HEK293 (cell line): ENCODE data around the gene RASAL2.

Source experiments
- CTCF ChIA-PET: fragments of 350-600 bp; formaldehyde crosslinking; extraction: SDS; loops from one replicate; lab custom pipeline; 2021; ENCODE audit warnings: antibody characterized with exemption; lab: Yijun Ruan, JAX
- POLR2A ChIA-PET: fragments of 300-600 bp; formaldehyde crosslinking; extraction: SDS; loops from one replicate; lab custom pipeline; 2020; ENCODE audit warnings: antibody characterized with exemption, inconsistent platforms; lab: Yijun Ruan, JAX
- H3K27ac ChIP-seq: fragments of 200-500 bp; sonication (Bioruptor generic); 2 replicates; pipeline ENCODE4 v1.5.1; 2014; ENCODE audit warnings: low read depth, low read length, control low read depth, inconsistent platforms; ENCODE audit errors: extremely low read depth
- H3K36me3 ChIP-seq, 2 experiments: fragments of 200-500 bp in 1 of 2; sonication (Bioruptor generic) in 1 of 2; 1 replicate in 1 of 2; 2 replicates in 1 of 2; pipeline ENCODE4 v1.5.1; 2014 to 2017; ENCODE audit warnings: inconsistent platforms in 2 of 2, low read length in 2 of 2; ENCODE audit not compliant: control insufficient read depth in 2 of 2, insufficient read depth in 1 of 2
- H3K4me1 ChIP-seq: fragments of 200-500 bp; sonication (Bioruptor generic); 2 replicates; pipeline ENCODE4 v1.5.1; 2014; ENCODE audit warnings: mild to moderate bottlenecking, low read length, inconsistent platforms; ENCODE audit not compliant: control insufficient read depth, insufficient read depth
- H3K4me3 ChIP-seq: 2 replicates; pipeline ENCODE4 v1.5.1; 2011; ENCODE audit warnings: low read depth, mild to moderate bottlenecking, control low read depth, low read length, moderate library complexity
- H3K9me3 ChIP-seq: fragments of 200-500 bp; sonication (Bioruptor generic); 2 replicates; pipeline ENCODE4 v1.5.1; 2014; ENCODE audit warnings: low read depth, low read length, inconsistent platforms; ENCODE audit not compliant: control insufficient read depth, insufficient read depth
- OSR2 ChIP-seq: fragments of 450-650 bp; formaldehyde crosslinking; IDR thresholded peaks from 2 replicates; pipeline ENCODE4 v1.5.1; 2016; ENCODE audit warnings: missing biosample characterization, missing genetic modification characterization
- PBX3 ChIP-seq: sonication (generic); formaldehyde crosslinking; IDR thresholded peaks from 2 replicates; pipeline ENCODE4 v1.8.1; 2022; ENCODE audit warnings: mild to moderate bottlenecking, moderate library complexity, missing genetic modification reagents
- PRDM2 ChIP-seq: fragments of 450-650 bp; formaldehyde crosslinking; IDR thresholded peaks from 2 replicates; pipeline ENCODE4 v1.5.1; 2016; ENCODE audit warnings: missing biosample characterization, missing genetic modification characterization, borderline replicate concordance
- RBAK ChIP-seq: fragments of 450-650 bp; formaldehyde crosslinking; IDR thresholded peaks from 2 replicates; pipeline ENCODE4 v1.5.1; 2016; ENCODE audit warnings: missing biosample characterization, missing genetic modification characterization
- SETDB1 ChIP-seq: IDR thresholded peaks from one replicate; pipeline ENCODE4 v1.6.1; 2017; ENCODE audit warnings: mild to moderate bottlenecking, low read length, moderate library complexity, mixed read lengths; ENCODE audit not compliant: insufficient read length
- ZBTB7A ChIP-seq: fragments of 450-650 bp; formaldehyde crosslinking; IDR thresholded peaks from 2 replicates; pipeline ENCODE4 v1.5.1; 2016; ENCODE audit warnings: low read depth, missing biosample characterization, missing genetic modification characterization
- ZNF112 ChIP-seq: fragments of 450-650 bp; formaldehyde crosslinking; IDR thresholded peaks from 2 replicates; pipeline ENCODE4 v1.5.0; 2017; ENCODE audit warnings: missing biosample characterization, missing genetic modification characterization
- ZNF132 ChIP-seq: fragments of 450-650 bp; formaldehyde crosslinking; IDR thresholded peaks from 2 replicates; pipeline ENCODE4 v1.5.1; 2017; ENCODE audit warnings: missing biosample characterization, missing genetic modification characterization, borderline replicate concordance
- ZNF169 ChIP-seq: fragments of 450-650 bp; formaldehyde crosslinking; IDR thresholded peaks from 2 replicates; pipeline ENCODE4 v1.5.1; 2016; ENCODE audit warnings: missing biosample characterization, missing genetic modification characterization
- ZNF19 ChIP-seq: fragments of 450-650 bp; formaldehyde crosslinking; IDR thresholded peaks from 2 replicates; pipeline ENCODE4; 2016; ENCODE audit warnings: missing biosample characterization, missing genetic modification characterization, low read depth
- ZNF211 ChIP-seq: fragments of 450-650 bp; formaldehyde crosslinking; IDR thresholded peaks from 2 replicates; pipeline ENCODE4 v1.5.1; 2016; ENCODE audit warnings: low read depth, missing biosample characterization, missing genetic modification characterization
- ZNF223 ChIP-seq: fragments of 450-650 bp; formaldehyde crosslinking; IDR thresholded peaks from 2 replicates; pipeline ENCODE4 v1.5.1; 2016; ENCODE audit warnings: missing biosample characterization, missing genetic modification characterization
- ZNF362 ChIP-seq: fragments of 450-650 bp; formaldehyde crosslinking; IDR thresholded peaks from 2 replicates; pipeline ENCODE4 v1.5.1; 2016; ENCODE audit warnings: missing biosample characterization, missing genetic modification characterization
- ZNF555 ChIP-seq: fragments of 450-650 bp; formaldehyde crosslinking; conservative IDR thresholded peaks from 2 replicates; pipeline ENCODE4 v1.5.1; 2017; ENCODE audit warnings: missing biosample characterization, mild to moderate bottlenecking, missing genetic modification characterization, inconsistent platforms
- ZNF626 ChIP-seq: fragments of 450-650 bp; sonication (Bioruptor Pico); formaldehyde crosslinking; IDR thresholded peaks from 2 replicates; pipeline ENCODE4 v1.5.1; 2018; ENCODE audit warnings: missing biosample characterization, missing genetic modification characterization, inconsistent platforms
- ZNF692 ChIP-seq: fragments of 450-650 bp; formaldehyde crosslinking; IDR thresholded peaks from 2 replicates; pipeline ENCODE4 v1.5.1; 2016; ENCODE audit warnings: missing biosample characterization, missing genetic modification characterization
- ZSCAN18 ChIP-seq: fragments of 450-650 bp; formaldehyde crosslinking; IDR thresholded peaks from 2 replicates; pipeline ENCODE4 v1.5.1; 2016; ENCODE audit warnings: missing biosample characterization, missing genetic modification characterization
- ZSCAN23 ChIP-seq: fragments of 450-650 bp; formaldehyde crosslinking; IDR thresholded peaks from 2 replicates; pipeline ENCODE4 v1.5.1; 2016; ENCODE audit warnings: missing biosample characterization, missing genetic modification characterization
- ZXDB ChIP-seq: fragments of 450-650 bp; formaldehyde crosslinking; IDR thresholded peaks from 2 replicates; pipeline ENCODE4 v1.5.1; 2016; ENCODE audit warnings: missing biosample characterization, missing genetic modification characterization
- TF ChIP-seq, protein P1 (sequence below): fragments of 450-650 bp; formaldehyde crosslinking; IDR thresholded peaks from 2 replicates; pipeline ENCODE4 v1.5.1; 2016; ENCODE audit warnings: missing biosample characterization, missing genetic modification characterization
- TF ChIP-seq, protein P2 (sequence below): fragments of 450-650 bp; formaldehyde crosslinking; IDR thresholded peaks from 2 replicates; pipeline ENCODE4 v1.5.1; 2017; ENCODE audit warnings: missing biosample characterization, missing genetic modification characterization

Gene RASAL2

GRCh38 chr1:178506669-178507068, 412.8 kb downstream of the RASAL2 start (continued):
- TF ChIP-seq, protein P1, sequence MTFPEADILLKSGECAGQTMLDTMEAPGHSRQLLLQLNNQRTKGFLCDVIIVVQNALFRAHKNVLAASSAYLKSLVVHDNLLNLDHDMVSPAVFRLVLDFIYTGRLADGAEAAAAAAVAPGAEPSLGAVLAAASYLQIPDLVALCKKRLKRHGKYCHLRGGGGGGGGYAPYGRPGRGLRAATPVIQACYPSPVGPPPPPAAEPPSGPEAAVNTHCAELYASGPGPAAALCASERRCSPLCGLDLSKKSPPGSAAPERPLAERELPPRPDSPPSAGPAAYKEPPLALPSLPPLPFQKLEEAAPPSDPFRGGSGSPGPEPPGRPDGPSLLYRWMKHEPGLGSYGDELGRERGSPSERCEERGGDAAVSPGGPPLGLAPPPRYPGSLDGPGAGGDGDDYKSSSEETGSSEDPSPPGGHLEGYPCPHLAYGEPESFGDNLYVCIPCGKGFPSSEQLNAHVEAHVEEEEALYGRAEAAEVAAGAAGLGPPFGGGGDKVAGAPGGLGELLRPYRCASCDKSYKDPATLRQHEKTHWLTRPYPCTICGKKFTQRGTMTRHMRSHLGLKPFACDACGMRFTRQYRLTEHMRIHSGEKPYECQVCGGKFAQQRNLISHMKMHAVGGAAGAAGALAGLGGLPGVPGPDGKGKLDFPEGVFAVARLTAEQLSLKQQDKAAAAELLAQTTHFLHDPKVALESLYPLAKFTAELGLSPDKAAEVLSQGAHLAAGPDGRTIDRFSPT (tag by site-specific recombination): no peak
- TF ChIP-seq ZBTB7A (tag by site-specific recombination) (no peak), ZNF626 (tag by site-specific recombination) (no peak), ZNF132 (tag by site-specific recombination) (no peak), ZNF692 (tag by site-specific recombination) (no peak), ZNF223 (tag by site-specific recombination) (no peak), ZNF112 (no peak), OSR2 (tag by site-specific recombination) (no peak)

DNA sequence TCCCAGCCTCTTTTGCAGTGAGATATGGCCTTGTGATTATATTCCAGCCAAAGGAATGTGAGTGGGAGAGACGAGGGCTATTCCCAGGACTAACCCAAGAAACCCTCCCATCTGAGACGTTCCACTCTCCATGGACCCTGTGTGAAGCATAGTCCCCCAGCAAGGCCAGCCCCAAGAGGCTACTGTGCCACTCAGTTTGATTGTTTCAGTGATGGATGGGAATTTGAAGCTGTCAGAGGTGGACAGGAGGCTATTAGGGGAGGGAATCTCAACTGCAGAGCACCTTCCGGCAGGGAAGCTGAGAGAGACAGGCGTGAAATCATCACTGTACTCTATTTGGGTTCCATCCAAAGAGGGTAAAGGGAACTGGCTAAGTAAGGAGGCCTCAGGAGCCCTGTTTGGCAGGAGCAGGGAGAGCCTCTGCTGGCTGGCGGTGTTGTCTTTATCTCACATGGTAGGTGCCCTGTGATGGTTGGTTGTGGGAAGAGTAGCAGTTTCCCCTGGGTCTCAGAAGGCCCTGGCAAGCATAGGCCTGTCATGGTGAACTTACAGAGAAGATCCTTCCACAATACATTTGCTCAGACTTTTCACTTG, 415.6 kb downstream of the RASAL2 start:
- ChIA-PET CTCF (interaction anchor here (6.2 kb wide), 1 partner anchor 8 kb away, joined by 52 read pairs; no protein-coding TSS in a partner anchor), POLR2A (no interaction called here)

More for the DNA sequence above, 415.6 kb downstream of the RASAL2 start:
- TF ChIP-seq ZXDB (no peak), RBAK (tag by site-specific recombination) (no peak), ZNF555 (tag by site-specific recombination) (no peak), ZSCAN18 (tag by site-specific recombination) (no peak), ZNF211 (tag by site-specific recombination) (no peak), PBX3 (CRISPR knock-in tag) (no peak), ZNF169 (tag by site-specific recombination) (no peak), PRDM2 (tag by site-specific recombination) (no peak), ZNF19 (tag by site-specific recombination) (no peak), SETDB1 (no peak), ZNF362 (tag by site-specific recombination) (no peak), ZSCAN23 (tag by site-specific recombination) (no peak)
- TF ChIP-seq, protein P2, sequence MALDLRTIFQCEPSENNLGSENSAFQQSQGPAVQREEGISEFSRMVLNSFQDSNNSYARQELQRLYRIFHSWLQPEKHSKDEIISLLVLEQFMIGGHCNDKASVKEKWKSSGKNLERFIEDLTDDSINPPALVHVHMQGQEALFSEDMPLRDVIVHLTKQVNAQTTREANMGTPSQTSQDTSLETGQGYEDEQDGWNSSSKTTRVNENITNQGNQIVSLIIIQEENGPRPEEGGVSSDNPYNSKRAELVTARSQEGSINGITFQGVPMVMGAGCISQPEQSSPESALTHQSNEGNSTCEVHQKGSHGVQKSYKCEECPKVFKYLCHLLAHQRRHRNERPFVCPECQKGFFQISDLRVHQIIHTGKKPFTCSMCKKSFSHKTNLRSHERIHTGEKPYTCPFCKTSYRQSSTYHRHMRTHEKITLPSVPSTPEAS: no peak
- no peak overlapping the region for H3K4me3 ChIP-seq
- no peaks in the 10 kb centered on the region for H3K4me1 ChIP-seq
- H3K9me3 ChIP-seq: no peaks in the 10 kb centered on the region
- H3K36me3 ChIP-seq: no peaks in the 10 kb centered on the region
- no peak overlapping the region for H3K27ac ChIP-seq
